K562 (cell line): ENCODE results near the gene ASNS. TPM values are rescaled to one million over a fixed set of nuclear protein-coding genes. Genes with fewer than 3 reads are reported as not detected.

Experiments
- ATAC-seq: fragments of 200-7000 bp; cut with Tn5 transposase; 3 replicates; pipeline ENCODE4 v1.9.1; 2020; ENCODE audit warnings: moderate library complexity
- BruUV-seq: library from RNA; stranded (reverse); fragments of 400-500 nt; replicated peaks from 2 replicates; lab custom pipeline; 2021; lab: Mats Ljungman, UMichigan
- CTCF ChIA-PET: fragments of 300-600 bp; formaldehyde crosslinking; extraction: SDS; loops from one replicate; lab custom pipeline; 2021; ENCODE audit warnings: low intra/inter-chr PET ratio; lab: Yijun Ruan, JAX
- POLR2A ChIA-PET: fragments of 300-600, 350-650 bp; sonication (Branson Sonifier 250); formaldehyde crosslinking; extraction: SDS; loops from one replicate; lab custom pipeline; 2021; ENCODE audit warnings: antibody characterized with exemption, inconsistent platforms; lab: Yijun Ruan, JAX
- DNase-seq, 4 experiments: peaks; one replicate each; pipeline versions ENCODE4 v3.0.0 to v3.0.0-alpha.2; 2011 to 2018; ENCODE audit warnings: low spot score in 3 of 4, mixed read lengths in 3 of 4; ENCODE audit errors: extremely low read depth in 1 of 4
- FAIRE-seq: peaks from 2 replicates; lab custom pipeline; 2011; peaks lifted over from hg19 to GRCh38; lab: Jason Lieb, UNC
- H2AFZ ChIP-seq: 2 replicates; pipeline ENCODE4 v1.6.0; 2011; ENCODE audit warnings: low read depth, low read length, control low read depth, inconsistent platforms
- H3K27ac ChIP-seq: fragments of 200-600 bp; 3 replicates; pipeline ENCODE4 v1.8.0; 2011; ENCODE audit warnings: low read depth, mild to moderate bottlenecking, control low read depth, inconsistent platforms, low read length, moderate library complexity, mixed read lengths; ENCODE audit errors: extremely low read depth
- H3K27me3 ChIP-seq, 2 experiments: fragments of 300-600 bp in 1 of 2; 2 replicates in 1 of 2; 3 replicates in 1 of 2; pipeline versions ENCODE4 v1.6.0 to v1.8.0; 2011; ENCODE audit warnings: inconsistent platforms in 2 of 2, low read length in 2 of 2, mild to moderate bottlenecking in 1 of 2, mixed read lengths in 1 of 2, moderate library complexity in 1 of 2; ENCODE audit not compliant: control insufficient read depth in 2 of 2, insufficient read depth in 2 of 2
- H3K36me3 ChIP-seq: fragments of 300-600 bp; 3 replicates; pipeline ENCODE4 v1.8.0; 2011; ENCODE audit warnings: mild to moderate bottlenecking, low read length, inconsistent platforms; ENCODE audit not compliant: control insufficient read depth, insufficient read depth
- H3K4me1 ChIP-seq, 2 experiments: fragments of 200-600 bp in 1 of 2; replicated peaks in 1 of 2; 2 replicates in 1 of 2; 3 replicates in 1 of 2; pipeline versions ENCODE4 v1.5.1 to v1.8.0; 2011; ENCODE audit warnings: inconsistent platforms in 2 of 2, low read length in 2 of 2, mild to moderate bottlenecking in 1 of 2, mixed read lengths in 1 of 2, moderate library complexity in 1 of 2; ENCODE audit not compliant: control insufficient read depth in 2 of 2, insufficient read depth in 2 of 2
- H3K4me2 ChIP-seq: 2 replicates; pipeline ENCODE4 v1.6.1; 2011; ENCODE audit warnings: low read length, control low read depth, inconsistent platforms, mixed read lengths; ENCODE audit not compliant: insufficient read depth
- H3K4me3 ChIP-seq: fragments of 200-600 bp; sonication (generic), shearing (Covaris generic); 2 replicates; pipeline ENCODE4 v1.5.1; 2016; ENCODE audit warnings: control low read depth, inconsistent platforms
- H3K79me2 ChIP-seq: fragments of 200-600 bp; 3 replicates; pipeline ENCODE4 v1.8.0; 2011; ENCODE audit warnings: low read length, inconsistent platforms; ENCODE audit not compliant: control insufficient read depth, insufficient read depth
- H3K9ac ChIP-seq, 2 experiments: 2 replicates each; pipeline versions ENCODE4 v1.6.0 to v1.6.1; 2011; ENCODE audit warnings: low read depth in 2 of 2, low read length in 2 of 2, control low read depth in 1 of 2, inconsistent platforms in 1 of 2, mild to moderate bottlenecking in 1 of 2, mixed read lengths in 1 of 2; ENCODE audit not compliant: insufficient read depth in 1 of 2
- H3K9me1 ChIP-seq: one replicate; pipeline ENCODE4 v1.6.0; 2011; ENCODE audit warnings: inconsistent platforms, mild to moderate bottlenecking, low read length, moderate library complexity; ENCODE audit not compliant: control insufficient read depth, insufficient read depth
- H3K9me3 ChIP-seq: replicated peaks from 2 replicates; pipeline ENCODE4 v1.5.1; 2011; ENCODE audit warnings: low read depth, low read length, inconsistent platforms; ENCODE audit not compliant: control insufficient read depth, insufficient read depth
- H4K20me1 ChIP-seq: replicated peaks from 2 replicates; pipeline ENCODE4 v1.6.1; 2011; ENCODE audit warnings: low read length, inconsistent platforms, mixed read lengths; ENCODE audit not compliant: control insufficient read depth, insufficient read depth
- CTCF ChIP-seq, 3 experiments: IDR thresholded peaks in 2 of 3; conservative IDR thresholded peaks in 1 of 3; 2 replicates each; pipeline ENCODE4 v1.5.1; 2011 to 2012; ENCODE audit warnings: low read length in 3 of 3, mild to moderate bottlenecking in 3 of 3, control low read depth in 2 of 3, improper control_type of control experiment in 1 of 3, inconsistent platforms in 1 of 3, low read depth in 1 of 3, mixed read lengths in 1 of 3, moderate library complexity in 1 of 3; ENCODE audit not compliant: insufficient read depth in 2 of 3
- EP300 ChIP-seq: IDR thresholded peaks from 2 replicates; pipeline ENCODE4 v1.6.1; 2012; ENCODE audit warnings: low read length, improper control_type of control experiment
- ESRRB ChIP-seq: fragments of 250-450 bp; sonication (Bioruptor Pico); IDR thresholded peaks from 2 replicates; pipeline ENCODE4 v1.5.0; 2020; ENCODE audit warnings: mild to moderate bottlenecking, moderate library complexity, borderline replicate concordance
- GABPA ChIP-seq: fragments of 200-800 bp; sonication (Bioruptor generic); conservative IDR thresholded peaks from 2 replicates; pipeline ENCODE4 v1.6.1; 2016; ENCODE audit warnings: low read depth, missing genetic modification characterization, missing compliant biosample characterization
- PHTF2 ChIP-seq: fragments of 250-450 bp; sonication (Bioruptor Pico); IDR thresholded peaks from 2 replicates; pipeline ENCODE4 v1.5.0; 2021; ENCODE audit warnings: mild to moderate bottlenecking
- PML ChIP-seq: IDR thresholded peaks from 2 replicates; pipeline ENCODE4 v1.6.1; 2012; ENCODE audit warnings: low read length, inconsistent platforms
- RBM25 ChIP-seq: fragments of 200-400 bp; formaldehyde crosslinking; IDR thresholded peaks from 2 replicates; pipeline ENCODE4 v1.6.1; 2018; ENCODE audit warnings: low read length, low read depth, moderate library complexity; ENCODE audit not compliant: severe bottlenecking
- RREB1 ChIP-seq: fragments of 250-450 bp; sonication (Bioruptor Pico); IDR thresholded peaks from 2 replicates; pipeline ENCODE4 v1.4.0; 2020
- ZFP36 ChIP-seq: fragments of 150-350 bp; IDR thresholded peaks from 2 replicates; pipeline ENCODE4 v1.6.1; 2018; ENCODE audit warnings: low read length, low read depth; ENCODE audit not compliant: partially characterized antibody
- ZNF431 ChIP-seq: sonication (generic); formaldehyde crosslinking; IDR thresholded peaks from 2 replicates; pipeline ENCODE4 v1.8.0; 2022; ENCODE audit warnings: mild to moderate bottlenecking, missing genetic modification reagents
- in situ Hi-C: fragments of 300-500 bp; cut with MboI; formaldehyde crosslinking; loops from 4 replicates; pipeline ENCODE4 v1.15.0; 2018; ENCODE audit warnings: inconsistent platforms, mixed read lengths
- intact Hi-C: fragments of 100-400 bp; cut with micrococcal nuclease; formaldehyde crosslinking; loops from 2 replicates; pipeline ENCODE4 v1.14.2; 2022
- polyA plus RNA-seq, 8 experiments: library from polyadenylated mRNA; depleted of rRNA in 4 of 8; stranded (reverse) in 5 of 8; unstranded in 3 of 8; fragments of >200 nt; fragmentation: Nextera tagmentation in 2 of 8; fragmentation: Illumina TruSeq in 1 of 8; extraction: Ambion mirVana in 2 of 8; extraction: Trizol in 1 of 8; gene quantifications; 2 replicates each; pipeline versions ENCODE4 v1.2.1 to v1.2.3, GENCODE V29; 2011 to 2014; ENCODE audit warnings: inconsistent platforms in 1 of 8, missing spikeins in 1 of 8
- total RNA-seq, 7 experiments: library from RNA; depleted of rRNA in 6 of 7; stranded (reverse); fragments of >200 nt in 6 of 7; fragmentation: Illumina TruSeq in 2 of 7; extraction: Trizol in 2 of 7; gene quantifications; 2 replicates each; pipeline versions ENCODE4 v1.2.1 to v1.2.3, GENCODE V29; 2011 to 2021; ENCODE audit warnings: low replicate concordance in 1 of 7
- TF ChIP-seq, protein P1 (sequence below): fragments of 450-650 bp; IDR thresholded peaks from 2 replicates; pipeline ENCODE4 v1.6.1; 2016; ENCODE audit warnings: missing biosample characterization, missing genetic modification characterization

ASNS gene
- total and polyA plus RNA-seq, 9 of the 15 experiments (the other 6 are each of a cell fraction or from before 2014, with no cell fraction given): 42.1 to 354 (median 215) TPM

- TF ChIP-seq, protein P1, sequence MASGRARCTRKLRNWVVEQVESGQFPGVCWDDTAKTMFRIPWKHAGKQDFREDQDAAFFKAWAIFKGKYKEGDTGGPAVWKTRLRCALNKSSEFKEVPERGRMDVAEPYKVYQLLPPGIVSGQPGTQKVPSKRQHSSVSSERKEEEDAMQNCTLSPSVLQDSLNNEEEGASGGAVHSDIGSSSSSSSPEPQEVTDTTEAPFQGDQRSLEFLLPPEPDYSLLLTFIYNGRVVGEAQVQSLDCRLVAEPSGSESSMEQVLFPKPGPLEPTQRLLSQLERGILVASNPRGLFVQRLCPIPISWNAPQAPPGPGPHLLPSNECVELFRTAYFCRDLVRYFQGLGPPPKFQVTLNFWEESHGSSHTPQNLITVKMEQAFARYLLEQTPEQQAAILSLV: no peak
Measured at GRCh38 chr7:97835296-97836138, 36.7 kb downstream of the ASNS start (continued).

- H3K4me1 ChIP-seq: no peaks in the 10 kb centered on the region
- no peak overlapping the region for H2AFZ ChIP-seq
- ChIA-PET POLR2A (interaction anchor here (0.6 kb wide), 1 partner anchor 53 kb away, joined by 3 read pairs; no protein-coding TSS in a partner anchor), CTCF (interaction anchor here (0.7 kb wide), 2 partner anchors 27 to 997 kb away, joined by 5 read pairs; no protein-coding TSS in a partner anchor)
- no peaks in the 10 kb centered on the region for H3K79me2 ChIP-seq
- H3K36me3 ChIP-seq: no peaks in the 10 kb centered on the region
- no peak overlapping the region for H3K9ac ChIP-seq
- no peaks in the 10 kb centered on the region for H4K20me1 ChIP-seq
- intact Hi-C loops: no loop called here
- no TSS peak for BruUV-seq
- ATAC-seq (0 out of 3 replicates have a peak, but pooled peaks have one; percentile 39), DNase-seq (peak in 1 of 4 experiments; percentile 10), FAIRE-seq (no peak)
- H3K27me3 ChIP-seq: no peaks in the 10 kb centered on the region
- in situ Hi-C loops: no loop called here
- H3K4me3 ChIP-seq: no peak overlapping the region
- H3K9me3 ChIP-seq: no peaks in the 10 kb centered on the region
- H3K4me2 ChIP-seq: no peak overlapping the region
- no peak overlapping the region for H3K27ac ChIP-seq
- H3K9me1 ChIP-seq: no peaks in the 10 kb centered on the region
- peak; percentile 82 for TF ChIP-seq RBM25
- no peak for TF ChIP-seq EP300
- TF ChIP-seq CTCF (IDR thresholded peaks at IDR 0.05 in 2 of 3, conservative IDR thresholded peaks at IDR 0.05 in 1 of 3; ENCODE audit: insufficient read depth in 2 of 3, low read depth in 1 of 3, low read length in 3 of 3): peak in 1 of 3 experiments; percentile 41; a peak in 2 of 6 replicates
- no peak for TF ChIP-seq ESRRB (CRISPR knock-in tag)
- no peak for TF ChIP-seq GABPA (tag)
- TF ChIP-seq RREB1 (CRISPR knock-in tag): no peak
- TF ChIP-seq ZNF431 (CRISPR knock-in tag): no peak
- no peak for TF ChIP-seq PHTF2 (CRISPR knock-in tag)
- TF ChIP-seq ZFP36: peak; percentile 66
- TF ChIP-seq PML: no peak
Measured at GRCh38 chr7:97819161-97819560, 53.0 kb downstream of the ASNS start.
